HG03025 (cell line): ENCODE measurements around the gene TRIM40.

Experiments used
- ATAC-seq: cut with Tn5 transposase; IDR thresholded peaks from one replicate; pipeline ENCODE4 v1.9.1; 2021; ENCODE audit warnings: mild to moderate bottlenecking, moderate library complexity; ENCODE audit not compliant: unreplicated experiment, low FRiP score

TRIM40 gene

DNA sequence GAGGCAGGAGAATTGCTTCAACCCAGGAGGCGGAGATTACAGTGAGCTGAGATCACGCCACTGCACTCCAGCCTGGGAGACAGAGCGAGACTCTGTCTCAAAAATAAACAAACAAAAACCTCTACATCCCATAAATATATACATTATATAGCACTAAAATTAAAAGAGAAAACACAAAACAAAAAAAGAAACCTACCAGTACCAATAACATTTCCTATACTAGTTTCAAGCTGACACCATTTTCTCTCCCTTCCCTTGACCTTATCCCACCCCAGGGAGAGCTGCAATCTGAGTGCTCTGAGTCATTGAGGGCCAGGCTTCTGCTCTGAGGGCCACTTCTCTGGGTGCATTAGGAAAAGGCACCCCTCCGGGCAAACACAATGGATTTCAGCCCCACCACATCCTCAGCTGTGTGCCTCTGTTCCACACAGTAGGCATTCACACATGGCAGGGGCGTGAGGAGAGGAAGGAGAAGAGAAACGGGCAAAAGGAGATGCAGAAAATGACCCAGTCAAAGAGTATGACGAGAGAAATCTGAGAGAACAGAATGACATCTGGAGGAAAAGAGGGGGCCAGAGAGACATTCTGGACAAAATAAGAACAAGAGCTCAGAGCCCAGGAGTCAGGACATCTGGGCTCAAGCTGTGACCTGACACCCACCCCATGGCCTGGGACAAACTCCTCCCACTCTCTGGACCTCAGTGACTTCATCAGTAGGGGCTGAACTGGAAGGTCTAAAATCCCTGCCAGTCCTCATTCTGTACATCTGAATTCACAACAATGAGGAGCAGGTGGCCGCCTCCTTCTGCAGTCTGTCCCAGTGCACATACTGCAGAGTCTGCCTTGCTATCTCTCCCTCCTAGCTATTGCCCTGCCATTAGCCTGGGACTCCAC lies 59.1 kb downstream of the TRIM40 start:
- ATAC-seq, result no peak

DNA sequence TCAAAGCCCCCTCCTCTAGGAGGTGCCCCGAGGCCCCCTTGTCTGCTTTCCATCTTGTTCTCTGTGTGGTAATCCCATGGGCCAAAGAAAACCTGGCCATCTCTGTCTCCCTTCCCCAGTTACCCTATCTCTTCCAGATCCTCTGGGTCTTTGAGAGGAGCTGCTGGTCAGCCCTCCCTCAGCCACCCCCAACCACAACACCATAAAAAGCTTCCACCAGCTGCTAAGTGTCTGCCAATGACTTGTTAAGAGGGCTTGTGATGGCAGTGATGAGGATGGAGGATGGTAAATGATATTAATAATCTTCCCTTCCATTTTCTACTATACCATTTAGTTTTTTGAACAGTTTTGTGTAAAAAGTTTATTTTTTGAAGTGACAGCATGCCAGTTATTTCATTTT lies 60.0 kb downstream of the TRIM40 start:
- ATAC-seq, result no peak

DNA sequence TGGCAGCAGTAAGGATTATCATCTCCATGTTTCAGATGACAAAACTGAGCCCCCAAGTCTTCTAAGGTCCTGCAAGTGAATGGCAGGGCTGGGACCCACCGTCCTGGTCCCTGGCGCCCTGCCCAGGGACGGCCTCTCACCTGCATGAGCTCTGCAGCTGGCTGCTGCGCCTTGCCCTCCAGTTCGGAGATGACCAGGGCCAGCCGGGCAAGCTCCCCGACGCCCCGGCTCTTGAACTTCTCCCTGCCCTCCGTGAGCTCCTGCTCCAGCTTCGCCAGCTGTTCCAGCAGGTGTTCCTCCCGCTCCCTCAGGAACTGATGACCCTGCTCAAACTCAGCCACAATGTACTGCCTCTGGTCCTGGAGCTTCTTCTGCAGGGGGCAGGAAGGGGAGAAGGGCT lies 60.4 kb downstream of the TRIM40 start:
- ATAC-seq, result no peak
